ENCODE data around the gene CDHR1. TPM values are rescaled to one million over a fixed set of nuclear protein-coding genes. Genes with fewer than 3 reads are reported as not detected.

Gene CDHR1
- total RNA-seq, 1 experiment from 2014 or later: 6.6 TPM

- H2BK12ac ChIP-seq (ENCODE audit: insufficient read length, low read depth, low read length): no peak overlapping the region
- no peaks in the 10 kb centered on the region; the same call in 1 of the 2 replicates for H3K27me3 ChIP-seq (ENCODE audit: insufficient read depth, low read length)
- no peaks in the 10 kb centered on the region for H3K23me2 ChIP-seq (ENCODE audit: insufficient read length, low read depth, low read length, poor library complexity, severe bottlenecking)
- H2BK20ac ChIP-seq (ENCODE audit: low read depth, low read length, poor library complexity, severe bottlenecking): no peak overlapping the region
- H3K14ac ChIP-seq (ENCODE audit: insufficient read depth, low read length): no peak overlapping the region
- H3K79me2 ChIP-seq (ENCODE audit: insufficient read depth, low read length): no peaks in the 10 kb centered on the region
- no peak overlapping the region for H3K18ac ChIP-seq (ENCODE audit: insufficient read length, low read depth, low read length)
- H2BK5ac ChIP-seq (ENCODE audit: insufficient read length, low read length): no peak overlapping the region
- no peaks in the 10 kb centered on the region for H3K9me3 ChIP-seq (ENCODE audit: control insufficient read depth, low read depth, low read length)
- H3K36me3 Mint-ChIP-seq (ENCODE audit: insufficient read depth in 1 of 3, low read depth in 3 of 3): no peaks in the 10 kb centered on the region; a peak in 1 of 7 replicates
- no peak overlapping the region for H3K4ac ChIP-seq (ENCODE audit: low read depth, low read length)
- H3K23ac ChIP-seq (ENCODE audit: insufficient read length, low read depth, low read length): no peak overlapping the region
- H3K56ac ChIP-seq (ENCODE audit: insufficient read length, low read depth, low read length): no peak overlapping the region
- H3K4me1 Mint-ChIP-seq: no peaks in the 10 kb centered on the region
- no peak overlapping the region for H4K8ac ChIP-seq (replicated peaks; ENCODE audit: insufficient read length, low read depth, low read length)
- TF ChIP-seq CTCF (conservative IDR thresholded peaks at IDR 0.05): no peak
- no peak overlapping the region for H2BK15ac ChIP-seq (ENCODE audit: low read depth, low read length)
- no peak overlapping the region for H3K4me2 ChIP-seq (ENCODE audit: insufficient read depth, insufficient read length, low read length)
- no peak overlapping the region for H2BK120ac ChIP-seq (ENCODE audit: low read depth, low read length, poor library complexity, severe bottlenecking)
- H3K27me3 Mint-ChIP-seq (ENCODE audit: low read depth): peaks cover 39% of the 10 kb centered on the region
- no peaks in the 10 kb centered on the region for H3K79me1 ChIP-seq (ENCODE audit: insufficient read depth, low read depth, low read length, poor library complexity, severe bottlenecking)
- no peak overlapping the region for H3T11ph ChIP-seq (ENCODE audit: low read length)
- no peak overlapping the region for H2AK5ac ChIP-seq (ENCODE audit: insufficient read length, low read length)
- H3K27ac ChIP-seq (ENCODE audit: insufficient read length, low read depth, low read length): no peak overlapping the region
- H3K27ac Mint-ChIP-seq: no peak overlapping the region
- DNase-seq: no peak
- H4K20me1 ChIP-seq (ENCODE audit: control insufficient read depth, insufficient read depth, insufficient read length): no peaks in the 10 kb centered on the region
- H4K91ac ChIP-seq (ENCODE audit: insufficient read length, low read depth, low read length): no peak overlapping the region
- H3K9me3 Mint-ChIP-seq: no peaks in the 10 kb centered on the region
- no peak overlapping the region for H2AFZ ChIP-seq (ENCODE audit: low read length)
- H4K5ac ChIP-seq (ENCODE audit: insufficient read length, low read depth, low read length): no peak overlapping the region
- H3K9ac ChIP-seq (ENCODE audit: extremely low read depth, insufficient read length, low read length): no peak overlapping the region
- no peak overlapping the region for H3K4me3 Mint-ChIP-seq
- WGBS (ENCODE audit: extremely low coverage, insufficient read length, low lambda C conversion rate): no CpG with 5 or more reads among the region's 4 CpGs
- H3K4me1 ChIP-seq (ENCODE audit: insufficient read depth, low read length): no peaks in the 10 kb centered on the region
Measured at GRCh38 chr10:84227810-84228209, 33.5 kb downstream of the CDHR1 start.

Data from H9 (cell line).